ENCODE data around the gene LDHD.

DNA sequence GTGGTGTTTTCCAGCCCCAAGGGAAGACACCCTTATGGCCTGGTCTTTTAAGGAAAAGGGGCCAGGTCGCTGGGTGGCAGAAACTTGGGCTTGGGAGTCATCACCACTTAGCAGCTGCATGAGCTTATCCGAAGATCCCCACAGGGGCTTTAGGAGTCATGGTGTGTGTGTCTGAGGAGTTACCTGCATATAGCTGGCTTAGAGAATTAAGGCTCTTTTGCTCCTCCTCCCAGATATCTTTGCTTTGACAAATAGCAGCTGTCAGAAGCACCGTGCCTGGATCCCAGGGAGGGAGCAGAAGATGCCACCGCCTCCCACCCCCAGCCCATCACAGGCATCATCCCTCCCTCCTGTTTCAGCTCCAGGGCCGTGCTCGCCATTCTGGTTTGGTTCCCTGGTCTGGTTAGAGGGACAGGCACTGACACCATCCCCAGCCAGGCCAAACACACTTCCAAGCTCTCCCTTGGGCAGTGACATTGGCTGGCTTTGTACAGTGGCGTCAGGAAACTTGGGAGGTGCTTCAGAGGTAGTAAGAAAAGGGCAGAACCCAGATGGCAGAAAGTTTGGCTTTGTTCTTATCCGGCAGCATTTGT, 17.4 kb downstream of the LDHD start:
- TF ChIP-seq, protein P1, sequence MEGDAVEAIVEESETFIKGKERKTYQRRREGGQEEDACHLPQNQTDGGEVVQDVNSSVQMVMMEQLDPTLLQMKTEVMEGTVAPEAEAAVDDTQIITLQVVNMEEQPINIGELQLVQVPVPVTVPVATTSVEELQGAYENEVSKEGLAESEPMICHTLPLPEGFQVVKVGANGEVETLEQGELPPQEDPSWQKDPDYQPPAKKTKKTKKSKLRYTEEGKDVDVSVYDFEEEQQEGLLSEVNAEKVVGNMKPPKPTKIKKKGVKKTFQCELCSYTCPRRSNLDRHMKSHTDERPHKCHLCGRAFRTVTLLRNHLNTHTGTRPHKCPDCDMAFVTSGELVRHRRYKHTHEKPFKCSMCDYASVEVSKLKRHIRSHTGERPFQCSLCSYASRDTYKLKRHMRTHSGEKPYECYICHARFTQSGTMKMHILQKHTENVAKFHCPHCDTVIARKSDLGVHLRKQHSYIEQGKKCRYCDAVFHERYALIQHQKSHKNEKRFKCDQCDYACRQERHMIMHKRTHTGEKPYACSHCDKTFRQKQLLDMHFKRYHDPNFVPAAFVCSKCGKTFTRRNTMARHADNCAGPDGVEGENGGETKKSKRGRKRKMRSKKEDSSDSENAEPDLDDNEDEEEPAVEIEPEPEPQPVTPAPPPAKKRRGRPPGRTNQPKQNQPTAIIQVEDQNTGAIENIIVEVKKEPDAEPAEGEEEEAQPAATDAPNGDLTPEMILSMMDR (IDR thresholded peaks at IDR 0.05), result no peak
- TF ChIP-seq POLR2A (IDR thresholded peaks at IDR 0.05), result no peak
